ENCODE data around the gene REC8.
"Not testable (repeated sequence)": the region's sequence is repeated elsewhere in the genome, so short reads cannot be mapped to it uniquely, and the experiment has no call there.

REC8 gene

DNA sequence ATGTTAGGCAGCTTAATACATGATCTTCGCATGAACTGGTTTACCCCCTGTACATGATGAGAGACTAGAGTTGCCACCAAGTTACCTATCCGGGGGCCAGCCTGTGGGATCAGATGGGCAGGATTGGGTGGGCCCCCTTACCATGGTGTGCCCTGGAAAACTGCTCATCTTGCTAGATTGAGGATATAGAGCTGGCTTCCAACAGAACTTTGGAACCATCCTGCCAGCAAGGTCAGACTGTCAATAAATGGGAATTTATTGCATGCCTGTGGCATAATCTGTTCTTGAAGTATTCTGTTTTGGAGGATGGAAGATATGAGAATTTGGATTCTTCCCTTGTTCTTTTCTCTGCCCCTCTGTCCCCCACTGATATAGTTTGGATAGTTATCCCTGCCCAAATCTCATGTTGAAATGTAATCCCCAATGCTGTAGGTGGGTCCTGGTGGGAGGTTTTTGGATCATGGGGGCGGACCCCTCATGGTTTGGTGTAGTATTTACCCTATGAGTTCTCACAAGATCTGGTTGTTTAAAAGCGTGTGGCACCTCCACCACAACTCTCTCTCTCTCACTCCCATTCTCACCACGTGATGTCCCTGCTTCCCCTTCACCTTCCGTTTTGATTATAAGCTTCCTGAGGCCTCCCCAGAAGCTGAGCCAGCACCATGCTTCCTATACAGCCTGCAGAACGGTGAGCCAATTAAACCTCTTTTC lies 27.1 kb downstream of the REC8 start:
- in situ Hi-C loops (cut with MboI; ENCODE audit: low sequenced_read_pairs), result no loop called here

DNA sequence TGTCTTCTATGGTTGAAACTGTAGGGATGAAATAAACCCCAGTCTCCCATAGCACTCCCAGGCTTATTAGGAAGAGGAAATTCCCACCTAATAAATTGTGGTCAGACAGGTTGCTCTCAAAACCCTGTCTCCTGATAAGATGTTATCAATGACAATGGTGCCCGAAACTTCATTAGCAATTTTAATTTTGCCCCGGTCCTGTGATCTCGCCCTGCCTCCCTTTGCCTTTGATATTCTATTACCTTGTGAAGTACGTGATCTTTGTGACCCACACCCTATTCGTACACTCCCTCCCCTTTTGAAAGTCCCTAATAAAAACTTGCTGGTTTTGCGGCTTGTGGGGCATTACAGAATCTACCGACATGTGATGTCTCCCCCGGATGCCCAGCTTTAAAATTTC lies 30.7 kb downstream of the REC8 start:
- in situ Hi-C loops (cut with MboI; ENCODE audit: low sequenced_read_pairs), result not testable (repeated sequence)

DNA sequence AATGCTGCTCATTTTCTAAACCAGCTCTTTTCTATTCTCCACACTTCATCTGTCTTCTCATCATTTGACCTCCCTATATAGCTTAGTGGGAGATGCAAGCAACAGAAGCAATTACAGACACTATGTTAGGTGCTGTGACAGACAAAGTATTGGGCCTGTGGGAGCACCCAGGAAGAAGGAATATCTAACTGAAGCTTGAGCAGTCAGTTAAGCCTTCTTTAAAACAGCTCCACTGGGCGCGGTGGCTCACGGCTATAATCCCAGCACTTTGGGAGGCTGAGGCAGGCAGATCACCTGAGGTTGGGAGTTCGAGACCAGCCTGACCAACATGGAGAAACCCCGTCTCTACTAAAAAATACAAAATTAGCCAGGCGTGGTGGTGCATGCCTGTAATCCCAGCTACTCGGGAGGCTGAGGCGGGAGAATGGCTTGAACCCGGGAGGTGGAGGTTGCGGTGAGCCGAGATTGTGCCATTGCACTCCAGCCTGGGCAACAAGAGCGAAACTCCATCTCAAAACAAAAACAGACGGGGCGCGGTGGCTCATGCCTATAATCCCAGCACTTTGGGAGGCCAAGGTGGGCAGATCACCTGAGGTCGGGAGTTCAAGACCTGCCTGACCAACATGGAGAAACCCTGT lies 31.5 kb downstream of the REC8 start:
- in situ Hi-C loops (cut with MboI; ENCODE audit: low sequenced_read_pairs), result not testable (repeated sequence)

DNA sequence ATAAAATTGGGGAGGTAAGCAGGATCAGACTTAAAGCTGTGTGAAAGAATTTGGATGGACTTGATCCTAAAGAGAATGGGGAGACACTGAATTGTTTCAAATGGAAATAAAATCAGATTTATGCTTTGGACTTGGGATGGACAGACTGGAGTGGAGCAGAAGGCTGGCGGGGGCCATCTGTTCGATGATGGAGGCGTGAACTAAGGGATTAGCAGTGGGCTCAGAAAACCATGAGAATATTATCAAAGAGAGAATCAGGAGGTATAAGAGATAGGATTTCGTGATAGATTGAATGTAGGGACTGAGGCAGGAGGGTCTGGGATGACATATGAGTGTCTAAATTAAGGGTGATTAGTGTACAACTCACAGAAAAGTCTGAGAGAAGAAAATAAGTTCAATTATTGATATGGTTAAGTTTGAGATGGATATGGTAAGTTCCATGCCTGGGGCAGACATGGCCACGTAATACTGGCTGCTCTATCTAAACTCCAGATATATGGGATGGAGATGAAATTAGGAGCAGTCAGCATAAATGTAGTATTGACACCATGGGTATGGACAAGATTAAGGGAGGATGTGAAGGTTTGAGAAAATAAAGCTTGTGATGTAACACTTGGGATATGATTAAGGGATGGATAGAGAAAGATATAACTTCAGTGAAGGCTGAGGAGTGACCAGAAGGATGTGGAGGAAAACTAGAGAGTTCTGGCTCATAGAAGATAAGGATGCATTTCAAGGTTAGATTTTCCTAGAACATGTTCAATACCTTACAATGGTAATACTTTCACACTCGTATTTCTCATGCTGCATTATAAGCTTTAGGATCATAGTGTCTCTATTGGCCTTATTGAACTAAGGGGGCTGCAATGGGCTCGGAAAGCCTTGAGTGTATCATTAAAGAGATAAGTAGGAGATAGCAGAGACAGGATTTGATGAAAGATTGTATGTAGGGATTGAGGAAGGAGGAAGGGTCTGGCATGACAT lies 32.6 kb downstream of the REC8 start:
- in situ Hi-C loops (cut with MboI; ENCODE audit: low sequenced_read_pairs), result no loop called here

DNA sequence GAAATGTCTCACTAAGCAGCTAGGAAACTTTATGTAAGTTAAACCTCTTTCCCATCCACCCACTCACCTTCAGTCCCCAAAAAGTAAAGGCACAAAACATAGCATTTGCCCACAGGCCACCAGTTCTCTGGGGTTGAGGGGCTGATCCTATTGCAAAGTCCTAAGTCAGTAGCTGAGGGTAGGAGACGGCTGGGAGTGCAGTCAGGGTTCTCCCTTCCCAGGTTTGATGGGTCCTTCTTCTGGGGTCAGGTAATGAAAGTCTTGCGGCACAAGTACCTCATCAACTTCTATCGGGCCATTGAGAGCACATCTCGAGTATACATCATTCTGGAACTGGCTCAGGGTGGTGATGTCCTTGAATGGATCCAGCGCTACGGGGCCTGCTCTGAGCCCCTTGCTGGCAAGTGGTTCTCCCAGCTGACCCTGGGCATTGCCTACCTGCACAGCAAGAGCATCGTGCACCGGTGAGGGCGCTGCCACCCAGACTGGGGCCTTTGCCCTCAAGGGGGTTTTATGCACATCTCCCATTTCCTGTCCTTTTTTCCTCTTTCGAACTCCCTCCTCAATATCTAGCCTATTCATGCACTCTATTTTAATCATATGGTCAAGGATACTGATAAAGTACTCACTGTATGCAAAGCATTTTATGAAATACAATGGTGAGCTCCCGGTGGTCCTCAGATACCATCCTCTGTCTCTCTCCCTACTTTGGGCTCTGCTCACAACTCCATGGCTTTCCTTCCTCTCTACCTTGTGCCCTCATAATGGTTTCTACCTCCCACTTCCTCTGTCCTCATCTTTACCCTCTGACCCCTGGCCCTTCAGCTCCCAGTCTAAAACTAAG lies 34.6 kb downstream of the REC8 start:
- in situ Hi-C loops (cut with MboI; ENCODE audit: low sequenced_read_pairs), result no loop called here

DNA sequence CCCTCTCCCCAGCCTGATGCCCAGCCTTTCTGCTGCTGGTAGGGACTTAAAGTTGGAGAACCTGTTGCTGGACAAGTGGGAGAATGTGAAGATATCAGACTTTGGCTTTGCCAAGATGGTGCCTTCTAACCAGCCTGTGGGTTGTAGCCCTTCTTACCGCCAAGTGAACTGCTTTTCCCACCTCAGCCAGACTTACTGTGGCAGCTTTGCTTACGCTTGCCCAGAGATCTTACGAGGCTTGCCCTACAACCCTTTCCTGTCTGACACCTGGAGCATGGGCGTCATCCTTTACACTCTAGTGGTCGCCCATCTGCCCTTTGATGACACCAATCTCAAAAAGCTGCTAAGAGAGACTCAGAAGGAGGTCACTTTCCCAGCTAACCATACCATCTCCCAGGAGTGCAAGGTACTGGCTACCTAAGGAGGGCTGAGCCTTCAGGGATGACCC lies 35.2 kb downstream of the REC8 start:
- in situ Hi-C loops (cut with MboI; ENCODE audit: low sequenced_read_pairs), result no loop called here

DNA sequence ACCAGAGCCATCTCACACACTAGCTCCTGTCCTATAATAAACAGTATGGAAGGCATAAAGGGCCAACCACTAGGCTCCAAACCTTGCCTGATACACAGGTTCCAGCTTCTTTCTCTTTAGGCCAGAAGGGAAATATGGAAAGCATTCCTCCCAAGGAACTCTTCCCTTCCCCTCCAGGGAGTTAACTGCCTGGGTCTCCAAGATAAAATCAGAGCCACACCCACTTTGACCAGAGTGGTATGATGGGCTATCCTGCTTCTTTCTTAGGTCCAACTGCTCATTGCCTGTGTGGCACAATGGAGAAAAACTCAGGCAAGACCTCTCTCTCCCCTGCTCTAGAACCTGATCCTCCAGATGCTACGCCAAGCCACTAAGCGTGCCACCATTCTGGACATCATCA lies 35.7 kb downstream of the REC8 start:
- in situ Hi-C loops (cut with MboI; ENCODE audit: low sequenced_read_pairs), result no loop called here

DNA sequence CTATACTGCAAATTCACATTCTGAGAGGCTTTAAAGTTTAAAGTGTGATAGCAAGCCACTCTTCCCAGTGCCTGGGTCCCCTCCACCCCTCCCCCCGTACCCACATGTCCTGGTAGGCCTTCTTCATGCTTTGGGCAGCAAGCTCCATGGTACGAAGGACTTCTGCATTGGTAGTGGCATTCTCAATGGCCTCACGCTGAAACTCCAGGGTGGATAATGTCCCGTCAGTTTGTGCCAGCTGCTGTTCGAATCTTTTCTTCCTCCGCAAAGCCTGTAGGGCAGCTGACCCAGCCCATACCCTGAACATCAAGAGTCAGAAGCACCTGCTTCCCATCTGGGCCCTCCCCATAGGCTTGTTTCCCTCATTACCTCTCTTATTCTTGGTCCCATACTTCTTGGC lies 39.4 kb downstream of the REC8 start:
- in situ Hi-C loops (cut with MboI; ENCODE audit: low sequenced_read_pairs), result no loop called here

DNA sequence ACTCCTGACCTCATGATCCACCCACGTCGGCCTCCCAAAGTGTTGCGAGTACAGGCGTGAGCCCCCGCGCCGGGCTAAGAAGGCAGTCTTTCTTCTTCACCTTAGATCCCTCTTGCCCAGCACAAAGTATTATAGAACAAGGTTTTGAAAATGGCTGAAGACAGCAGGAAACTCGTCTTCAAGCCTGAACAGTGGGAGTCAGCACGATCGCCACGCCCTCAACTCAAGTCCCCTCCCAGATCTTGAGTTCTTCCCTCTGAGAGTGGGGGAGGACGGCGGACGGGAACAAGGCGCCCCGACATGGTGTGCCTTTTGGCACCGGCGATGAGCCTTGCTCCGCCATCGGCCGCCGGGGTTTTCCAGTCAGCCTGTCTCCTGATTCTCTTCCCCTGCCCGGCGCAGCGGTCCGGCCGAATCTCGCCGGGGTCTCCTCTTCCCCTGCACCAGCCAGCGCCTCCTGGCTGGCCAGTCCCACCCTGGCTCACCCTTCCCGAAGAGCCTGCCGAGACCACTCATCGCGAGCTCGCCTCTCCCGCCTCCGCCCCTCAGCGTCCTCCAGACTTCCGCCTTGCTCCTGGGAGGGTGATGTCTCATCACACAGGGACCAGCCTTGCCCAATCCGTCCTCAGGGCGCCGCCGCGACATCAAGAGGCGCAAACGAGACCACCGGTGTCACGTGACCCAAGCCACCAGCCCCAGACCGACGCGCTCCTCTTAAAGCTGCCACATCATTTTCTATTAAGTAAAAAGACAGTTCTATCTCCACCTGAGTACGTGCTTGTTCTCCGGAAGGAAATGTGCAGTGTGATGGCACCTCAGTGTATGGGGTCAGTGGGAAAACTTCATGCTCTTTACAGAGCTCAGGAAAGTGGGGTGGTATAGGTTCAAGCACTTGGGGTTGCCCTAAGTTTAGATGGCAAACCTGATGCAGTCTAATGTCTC lies 41.3 kb downstream of the REC8 start, which contains the start of gene CHMP4A:
TSS of gene CHMP4A (minus strand) at position 565 of the 942 bp plus-strand sequence. CDS start at position 516, 49 bp downstream.
- in situ Hi-C loops (cut with MboI; ENCODE audit: low sequenced_read_pairs), result no loop called here

DNA sequence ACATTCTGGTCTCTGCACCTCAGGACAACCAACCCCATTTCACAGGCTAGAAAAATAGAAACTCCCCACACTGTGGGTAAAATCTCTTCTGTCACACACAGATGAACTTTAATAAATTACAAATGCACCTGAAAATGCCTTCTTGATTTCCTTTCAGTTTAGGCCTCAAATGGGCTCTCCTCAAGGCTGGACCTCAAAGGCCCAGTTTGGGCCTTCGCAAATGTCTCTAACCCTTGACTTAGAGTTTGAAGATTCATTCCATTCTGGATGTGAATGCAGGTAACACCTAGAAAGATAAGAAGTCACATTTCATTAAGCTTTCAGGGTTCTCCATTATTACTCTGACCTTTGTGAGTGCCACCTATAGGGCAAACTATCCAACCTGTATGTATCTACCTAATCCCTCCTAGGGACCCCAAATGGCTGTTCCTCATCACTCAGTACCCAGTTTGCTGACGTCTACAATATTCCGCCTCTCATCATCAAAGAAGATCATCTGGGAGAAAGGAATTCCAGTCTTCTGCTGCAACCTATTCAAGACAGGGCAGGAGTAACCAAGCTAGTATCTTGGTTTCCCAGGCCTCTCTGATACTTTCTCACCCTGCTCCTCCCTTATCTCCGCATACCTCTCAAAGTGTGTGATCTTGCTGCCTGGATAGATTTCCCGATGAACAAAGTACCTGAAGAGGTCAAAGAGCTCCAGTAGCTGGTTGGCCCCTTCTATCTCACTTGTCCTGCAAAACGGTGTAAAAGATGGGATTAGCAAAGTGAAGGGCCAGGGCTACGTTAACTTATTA lies 42.2 kb downstream of the REC8 start:
- in situ Hi-C loops (cut with MboI; ENCODE audit: low sequenced_read_pairs), result no loop called here

DNA sequence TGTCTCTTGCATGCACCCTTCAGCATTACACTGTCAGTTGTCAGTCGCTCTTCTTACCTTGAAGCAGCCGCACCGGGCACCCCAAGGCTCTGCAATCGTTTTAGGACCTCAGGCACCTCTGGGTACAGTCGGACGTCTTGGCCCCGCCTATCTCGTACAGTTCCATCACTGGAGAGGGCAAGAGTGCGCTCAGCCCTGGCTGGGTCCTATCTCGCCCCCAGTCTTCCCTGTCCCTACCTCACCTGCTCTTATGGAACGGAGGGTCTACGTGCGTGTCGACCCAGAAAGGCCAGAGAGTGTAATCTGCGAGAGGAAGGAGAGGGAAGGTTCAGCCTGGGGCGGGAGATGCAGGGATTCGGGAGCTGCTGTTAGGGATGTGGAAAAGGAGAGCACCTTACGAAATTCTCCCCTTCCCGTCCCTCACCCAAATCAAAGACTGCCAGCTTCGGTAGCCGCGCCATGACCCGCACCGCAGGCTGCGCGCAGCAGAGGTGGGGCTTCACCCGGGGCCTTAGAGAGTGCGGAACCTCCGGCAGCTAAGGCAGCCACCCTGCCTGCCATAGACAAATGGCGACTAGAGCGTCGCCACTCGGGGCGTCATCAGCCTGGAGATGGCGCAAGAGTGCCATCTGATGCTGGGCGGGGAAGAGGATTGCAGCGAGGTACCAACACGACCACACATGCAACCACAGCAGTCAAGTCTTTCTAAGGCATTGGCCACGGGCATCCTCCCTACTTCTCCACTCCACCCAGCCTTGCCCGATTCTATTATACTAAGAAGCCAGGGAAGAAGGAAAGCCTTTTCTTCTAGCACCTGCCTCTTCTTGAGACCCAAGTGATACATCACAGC lies 43.8 kb downstream of the REC8 start, which contains the start of gene MDP1:
TSS of gene MDP1 (minus strand) at position 572 of the 850 bp plus-strand sequence. CDS start at position 461, 111 bp downstream.
- in situ Hi-C loops (cut with MboI; ENCODE audit: low sequenced_read_pairs), result no loop called here

DNA sequence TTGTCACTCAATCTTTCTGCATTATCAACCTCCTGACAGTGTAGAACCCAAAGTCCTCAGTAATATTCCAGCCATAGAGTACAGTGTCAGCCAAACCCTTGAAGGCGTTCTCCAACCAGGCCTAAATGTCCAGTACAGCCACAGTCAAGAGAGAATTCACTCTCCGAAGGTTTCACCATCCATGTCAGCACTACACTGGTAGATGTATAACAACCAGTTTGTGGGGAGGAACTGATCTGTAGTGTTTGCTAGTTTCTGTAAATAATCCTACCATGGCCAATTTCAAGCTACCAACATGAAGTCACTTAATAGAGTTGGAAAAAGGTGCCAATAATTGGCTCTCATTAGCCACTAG lies 44.4 kb downstream of the REC8 start:
- in situ Hi-C loops (cut with MboI; ENCODE audit: low sequenced_read_pairs), result no loop called here

DNA sequence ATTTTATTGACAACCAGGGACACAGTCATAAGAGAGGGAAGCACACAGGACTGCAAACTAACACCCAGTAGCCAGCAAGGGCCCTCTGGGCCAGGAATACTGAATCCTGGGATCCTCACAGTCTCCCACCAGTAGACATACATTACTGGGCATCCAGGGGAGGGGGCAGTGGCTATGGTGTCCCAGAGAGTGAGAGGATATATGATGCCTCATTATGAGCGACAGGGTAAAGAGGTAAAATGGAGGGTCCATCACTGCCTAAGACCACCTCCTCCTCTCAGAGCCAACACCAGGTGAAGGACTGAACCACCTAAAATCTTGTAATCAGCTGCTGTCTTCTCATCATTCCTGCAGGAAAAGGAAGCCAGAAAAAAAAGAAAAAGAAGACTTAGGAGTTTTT lies 45.0 kb downstream of the REC8 start:
- in situ Hi-C loops (cut with MboI; ENCODE audit: low sequenced_read_pairs), result not testable (repeated sequence)

DNA sequence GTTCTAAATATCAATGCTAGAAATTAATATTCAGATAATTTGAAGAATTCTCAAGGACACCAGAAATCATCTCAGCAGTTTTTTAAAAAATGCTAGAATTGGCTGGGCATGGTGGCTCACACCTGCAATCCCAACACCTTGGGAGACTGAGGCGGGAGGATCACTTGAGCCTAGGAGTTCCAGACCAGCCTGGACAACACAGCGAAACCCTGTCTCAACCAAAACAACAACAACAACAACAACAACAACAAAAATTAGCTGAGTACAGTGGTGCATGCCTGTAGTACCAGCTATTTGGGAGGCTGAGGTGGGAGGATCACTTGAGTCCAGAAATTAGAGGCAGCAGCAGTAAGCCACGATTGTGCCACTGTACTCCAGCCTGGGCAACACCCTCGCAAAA lies 47.2 kb downstream of the REC8 start:
- in situ Hi-C loops (cut with MboI; ENCODE audit: low sequenced_read_pairs), result no loop called here

DNA sequence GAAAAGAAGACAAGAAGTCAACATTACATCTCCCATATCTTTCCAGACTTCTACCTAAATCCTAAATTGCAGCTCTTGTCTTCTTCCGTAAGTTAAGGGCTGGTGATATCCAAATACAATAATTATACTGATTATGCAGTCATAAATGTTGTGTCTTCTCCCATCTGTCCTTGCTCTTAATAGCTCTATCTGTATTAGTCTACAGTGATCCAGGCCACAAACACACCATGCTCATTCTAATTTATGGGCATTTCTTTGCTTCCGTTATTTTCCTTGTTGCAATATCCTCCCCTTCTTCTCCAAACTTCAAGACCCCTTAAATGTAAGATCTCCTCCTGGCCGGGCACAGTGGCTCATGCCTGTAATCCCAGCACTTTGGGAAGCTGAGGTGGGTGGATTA lies 47.6 kb downstream of the REC8 start:
- in situ Hi-C loops (cut with MboI; ENCODE audit: low sequenced_read_pairs), result no loop called here

DNA sequence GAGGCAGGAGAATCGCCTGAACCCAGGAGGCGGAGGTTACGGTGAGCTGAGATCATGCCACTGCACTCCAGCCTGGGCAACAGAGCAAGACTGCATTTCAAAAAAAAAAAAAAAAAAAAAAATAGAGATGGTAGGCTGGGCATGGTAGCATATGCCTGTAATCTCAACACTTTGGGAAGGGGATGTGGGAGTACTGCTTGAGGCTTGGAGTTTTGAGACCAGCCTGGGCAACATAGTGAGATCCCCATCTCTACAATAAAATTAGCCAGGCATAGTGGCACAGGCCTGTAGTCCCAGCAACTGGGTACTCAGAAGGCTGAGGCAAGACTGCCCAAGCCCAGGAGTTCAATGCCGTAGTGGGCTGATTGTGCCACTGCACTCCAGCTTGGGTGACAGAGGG lies 51.1 kb downstream of the REC8 start:
- in situ Hi-C loops (cut with MboI; ENCODE audit: low sequenced_read_pairs), result not testable (repeated sequence)

DNA sequence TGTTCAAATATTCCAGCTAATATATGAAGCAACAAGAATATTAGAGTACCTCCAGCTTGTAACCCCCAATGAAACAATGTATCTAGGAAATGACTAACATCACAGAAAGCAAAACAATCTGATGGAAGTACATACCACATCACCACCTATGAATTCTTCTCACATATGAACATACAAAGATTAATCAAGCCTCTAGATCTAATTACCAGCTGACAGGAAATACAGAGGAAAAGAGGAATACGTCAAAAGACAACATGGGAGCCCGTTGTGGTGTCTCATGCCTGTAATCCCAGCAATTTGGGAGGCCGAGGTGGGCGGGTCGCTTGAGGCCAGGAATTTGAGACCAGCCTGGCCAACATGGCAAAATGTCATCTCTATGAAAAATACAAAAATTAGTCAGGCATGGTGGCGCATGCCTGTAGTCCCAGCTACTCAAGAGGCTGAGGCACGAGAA lies 52.8 kb downstream of the REC8 start:
- in situ Hi-C loops (cut with MboI; ENCODE audit: low sequenced_read_pairs), result loop anchor here (25.0 kb wide), 1 partner anchor 213 kb away; the partner anchor contains the start of genes CBLN3, KHNYN and SDR39U1
